NT2/D1 (cell line): ENCODE measurements around the gene SH3BP4.
A peak's percentile ranks its signal among the peaks of the same experiment; 100 is the strongest.

Source experiments
- DNase-seq: peaks from one replicate; pipeline ENCODE4 v3.0.0-alpha.2; 2011; ENCODE audit warnings: low read depth, low spot score
- H3K27me3 ChIP-seq: 2 replicates; pipeline ENCODE4 v1.6.0; 2011; ENCODE audit warnings: mild to moderate bottlenecking; ENCODE audit not compliant: insufficient read length, insufficient read depth
- H3K36me3 ChIP-seq: 2 replicates; pipeline ENCODE4 v1.6.1; 2011; ENCODE audit warnings: mild to moderate bottlenecking, low read length, mixed read lengths; ENCODE audit not compliant: insufficient read depth, insufficient read length
- H3K4me1 ChIP-seq: 2 replicates; pipeline ENCODE4 v1.5.1; 2011; ENCODE audit not compliant: insufficient read depth, insufficient read length
- H3K4me3 ChIP-seq: 2 replicates; pipeline ENCODE4 v1.5.1; 2011; ENCODE audit warnings: low read depth; ENCODE audit not compliant: insufficient read length
- H3K9ac ChIP-seq: 2 replicates; pipeline ENCODE4 v1.6.0; 2011; ENCODE audit warnings: low read depth; ENCODE audit not compliant: insufficient read length
- H3K9me3 ChIP-seq: 2 replicates; pipeline ENCODE4 v1.5.1; 2011; ENCODE audit warnings: mild to moderate bottlenecking, low read length; ENCODE audit not compliant: insufficient read depth
- SUZ12 ChIP-seq: IDR thresholded peaks from 2 replicates; pipeline ENCODE4 v1.6.1; 2011; ENCODE audit not compliant: insufficient read length, insufficient read depth; ENCODE audit errors: extremely low read depth
- YY1 ChIP-seq: IDR thresholded peaks from 2 replicates; pipeline ENCODE4 v1.6.1; 2011; ENCODE audit not compliant: insufficient read length, insufficient read depth
- ZNF274 ChIP-seq: IDR thresholded peaks from 2 replicates; pipeline ENCODE4 v1.6.1; 2011; ENCODE audit warnings: mild to moderate bottlenecking, low read depth, low read length

The SH3BP4 gene

DNA sequence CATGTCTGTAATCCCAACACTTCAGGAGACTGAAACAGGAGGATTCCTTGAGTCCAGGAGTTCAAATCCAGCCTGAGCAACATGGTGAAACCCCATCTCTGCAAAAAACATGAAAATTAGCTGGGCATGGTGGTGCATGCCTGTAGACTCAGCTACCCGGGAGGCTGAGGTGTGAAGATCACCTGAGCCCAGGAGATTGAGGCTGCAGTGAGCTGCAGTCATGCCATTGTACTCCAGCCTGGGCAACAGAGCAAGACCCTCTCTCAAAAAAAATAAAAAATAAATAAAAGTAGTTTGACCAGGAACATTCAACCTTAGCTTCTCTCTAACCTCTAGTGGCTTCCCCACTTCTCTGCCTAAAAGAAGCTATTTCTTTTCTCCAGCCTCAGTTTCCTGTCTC lies 23.8 kb downstream of the SH3BP4 start:
- no peak overlapping the region for H3K4me3 ChIP-seq
- H3K36me3 ChIP-seq: peaks cover 71% of the 10 kb centered on the region
- no peaks in the 10 kb centered on the region for H3K27me3 ChIP-seq
- H3K4me1 ChIP-seq: peaks cover 32% of the 10 kb centered on the region
- peaks cover 9% of the 10 kb centered on the region; the same call in 1 of the 2 replicates for H3K9me3 ChIP-seq
- no peak for TF ChIP-seq SUZ12
- TF ChIP-seq YY1: no peak
- no peak for TF ChIP-seq ZNF274
- no peak overlapping the region for H3K9ac ChIP-seq
- no peak for DNase-seq

DNA sequence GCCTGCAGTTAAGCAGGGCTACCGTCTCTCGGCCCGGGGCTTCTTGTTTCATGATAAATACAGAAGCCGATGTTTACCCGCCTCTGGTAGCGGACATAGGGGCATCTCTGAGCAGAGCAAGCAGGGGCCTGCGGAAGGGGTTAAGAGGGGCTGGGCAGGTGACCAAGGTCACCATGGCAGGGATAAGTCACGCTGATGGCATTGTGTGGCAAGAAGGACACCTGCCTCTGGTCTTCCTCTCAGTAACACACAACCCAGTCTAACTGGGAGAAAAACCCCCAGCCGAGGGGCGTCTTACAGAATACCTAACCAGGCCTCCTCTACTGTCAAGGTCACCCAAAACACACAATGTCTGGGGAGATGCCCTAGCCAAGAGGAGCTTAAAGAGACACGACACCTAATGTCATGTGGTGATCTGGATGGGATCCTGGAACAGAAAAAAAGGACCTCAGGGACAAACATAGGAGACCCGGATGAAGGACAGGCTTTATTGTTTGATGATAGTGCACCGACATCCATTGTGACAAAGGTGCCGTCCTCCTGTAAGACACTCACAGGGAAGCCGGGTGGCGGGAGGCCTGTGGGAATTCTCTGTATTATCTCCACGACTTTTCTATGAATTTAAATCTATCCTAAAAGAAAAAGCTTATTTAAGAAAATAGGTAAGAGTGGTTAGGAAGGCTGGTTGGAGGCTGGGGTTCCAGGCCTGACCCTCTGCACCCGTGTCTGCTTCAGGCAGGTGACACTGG lies 24.8 kb downstream of the SH3BP4 start:
- peaks cover 33% of the 10 kb centered on the region for H3K4me1 ChIP-seq
- no peak overlapping the region for H3K9ac ChIP-seq
- no peak overlapping the region for H3K4me3 ChIP-seq
- no peak for DNase-seq
- TF ChIP-seq SUZ12 (no peak), YY1 (no peak), ZNF274 (no peak)
- peaks cover 63% of the 10 kb centered on the region for H3K36me3 ChIP-seq
- no peaks in the 10 kb centered on the region for H3K27me3 ChIP-seq
- peaks cover 9% of the 10 kb centered on the region; the same call in 1 of the 2 replicates for H3K9me3 ChIP-seq

GRCh38 chr2:234977228-234977679 lies 25.4 kb downstream of the SH3BP4 start:
- Histone ChIP-seq H3K4me1 (peaks cover 36% of the 10 kb centered on the region), H3K4me3 (no peak overlapping the region), H3K36me3 (peaks cover 63% of the 10 kb centered on the region), H3K9ac (no peak overlapping the region), H3K27me3 (no peaks in the 10 kb centered on the region), H3K9me3 (peaks cover 9% of the 10 kb centered on the region; the same call in 1 of the 2 replicates)
- no peak for DNase-seq
- TF ChIP-seq SUZ12 (no peak), ZNF274 (no peak), YY1 (no peak)

GRCh38 chr2:234978466-234979203 lies 26.8 kb downstream of the SH3BP4 start:
- no peak for DNase-seq
- Histone ChIP-seq H3K27me3 (no peaks in the 10 kb centered on the region), H3K9me3 (peaks cover 9% of the 10 kb centered on the region; the same call in 1 of the 2 replicates), H3K9ac (peak overlapping the region; percentile 1), H3K4me3 (no peak overlapping the region), H3K36me3 (peaks cover 65% of the 10 kb centered on the region), H3K4me1 (peaks cover 35% of the 10 kb centered on the region)
- no peak for TF ChIP-seq ZNF274
- no peak for TF ChIP-seq YY1
- no peak for TF ChIP-seq SUZ12

DNA sequence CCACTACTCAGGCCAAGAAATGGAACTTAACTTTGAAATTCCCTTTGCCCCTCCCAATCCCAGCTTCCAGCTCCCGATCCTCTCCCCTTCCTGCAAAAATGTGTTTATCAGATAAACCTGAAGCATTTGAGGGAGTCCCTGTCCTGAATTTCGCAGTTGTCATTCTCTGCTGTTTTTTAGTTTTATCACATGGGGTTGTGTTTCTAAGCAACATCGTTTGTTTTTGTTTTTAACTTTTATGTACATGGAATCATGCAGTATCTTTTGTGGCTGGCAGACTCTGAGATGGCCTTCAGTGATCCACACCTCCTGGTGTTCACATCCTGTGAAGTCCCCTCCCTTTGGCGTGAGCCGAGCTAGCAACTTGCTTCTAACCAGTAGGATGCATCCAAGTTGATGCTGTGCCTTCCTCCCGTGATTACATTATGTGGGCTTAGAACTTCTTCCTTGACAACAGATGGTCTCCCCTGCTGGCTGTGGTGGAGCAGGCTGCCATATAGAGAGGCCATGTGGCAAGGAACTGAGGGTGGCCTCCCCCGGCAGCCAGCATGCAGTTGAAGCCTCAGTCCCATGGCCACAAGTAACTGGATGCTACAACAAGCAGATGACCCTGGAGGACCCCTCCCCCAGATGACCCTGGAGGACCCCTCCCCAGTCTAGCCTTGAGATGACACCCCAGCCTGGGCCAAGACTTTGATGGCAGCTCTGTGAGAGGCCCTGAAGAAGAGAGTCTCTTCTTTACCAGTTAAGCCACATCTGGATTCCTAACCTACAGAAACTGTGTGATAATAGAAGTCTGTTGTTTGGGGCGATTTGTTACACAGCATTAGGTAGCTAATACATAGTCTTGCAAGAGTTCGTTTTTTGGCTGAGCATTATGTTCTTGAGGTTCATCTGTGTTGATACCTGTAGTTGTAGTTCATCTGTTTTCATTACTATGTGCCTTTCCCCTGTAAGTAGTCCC lies 27.7 kb downstream of the SH3BP4 start:
- peaks cover 36% of the 10 kb centered on the region for H3K4me1 ChIP-seq
- TF ChIP-seq ZNF274 (no peak), SUZ12 (no peak), YY1 (no peak)
- H3K9ac ChIP-seq: no peak overlapping the region
- no peaks in the 10 kb centered on the region for H3K27me3 ChIP-seq
- DNase-seq: no peak
- H3K9me3 ChIP-seq: peaks cover 9% of the 10 kb centered on the region; the same call in 1 of the 2 replicates
- peaks cover 60% of the 10 kb centered on the region for H3K36me3 ChIP-seq
- no peak overlapping the region for H3K4me3 ChIP-seq

DNA sequence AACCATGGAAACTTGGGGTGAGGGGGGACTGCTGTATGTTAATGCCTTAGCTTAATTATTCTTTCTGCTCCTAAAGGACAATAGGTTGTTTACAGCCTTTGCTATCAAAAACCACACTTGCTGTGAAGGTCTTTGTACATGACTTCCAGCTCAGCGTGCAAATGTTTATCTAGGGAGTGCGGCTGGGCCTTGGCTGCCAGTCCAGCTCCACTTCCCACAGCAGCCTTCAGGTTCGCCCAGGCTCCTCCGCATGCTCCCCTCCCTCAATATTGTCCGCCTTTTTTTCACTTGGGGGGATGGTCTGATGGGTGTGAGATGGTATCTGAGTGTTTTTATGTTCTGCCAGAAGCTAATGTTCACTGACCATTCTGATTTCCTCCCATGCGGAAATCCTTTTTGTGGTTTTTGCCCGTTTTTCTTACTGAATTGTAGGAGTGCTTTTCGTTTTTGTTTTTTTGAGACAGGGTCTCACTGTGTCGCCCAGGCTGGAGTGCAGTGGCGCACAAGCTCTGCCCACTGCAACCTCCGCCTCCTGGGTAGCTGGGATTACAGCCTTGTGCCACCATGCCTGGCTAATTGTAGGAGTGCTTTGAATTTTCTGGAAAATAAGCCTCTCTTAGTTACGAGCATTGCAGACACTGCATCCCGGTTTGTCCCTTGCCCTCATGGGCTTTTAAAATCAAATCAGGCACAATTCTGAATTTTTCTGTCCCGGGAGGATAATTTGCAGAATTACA lies 28.8 kb downstream of the SH3BP4 start:
- H3K9me3 ChIP-seq: peaks cover 9% of the 10 kb centered on the region; the same call in 1 of the 2 replicates
- peaks cover 60% of the 10 kb centered on the region for H3K36me3 ChIP-seq
- TF ChIP-seq SUZ12: no peak
- no peak for TF ChIP-seq ZNF274
- TF ChIP-seq YY1: no peak
- no peak overlapping the region for H3K4me3 ChIP-seq
- no peaks in the 10 kb centered on the region for H3K27me3 ChIP-seq
- peak overlapping the region; percentile 57 for H3K9ac ChIP-seq
- peaks cover 34% of the 10 kb centered on the region for H3K4me1 ChIP-seq
- no peak for DNase-seq
